WTC11 (cell line): ENCODE data around the gene SLC39A2.

ENCODE experiments used
- CREB1 ChIP-seq: sonication (generic); formaldehyde crosslinking; IDR thresholded peaks from 2 replicates; pipeline ENCODE4 v1.8.0; 2023; ENCODE audit warnings: mild to moderate bottlenecking, missing genetic modification reagents
- CTCF ChIP-seq: fragments of 200-600 bp; IDR thresholded peaks from 2 replicates; pipeline ENCODE4 v1.8.0; 2022; ENCODE audit warnings: antibody characterized with exemption
- HMGXB4 ChIP-seq: sonication (generic); formaldehyde crosslinking; IDR thresholded peaks from 2 replicates; pipeline ENCODE4 v1.8.1; 2023; ENCODE audit warnings: mild to moderate bottlenecking, moderate library complexity, missing genetic modification reagents
- JUN ChIP-seq: sonication (generic); formaldehyde crosslinking; IDR thresholded peaks from 2 replicates; pipeline ENCODE4 v1.8.0; 2023; ENCODE audit warnings: mild to moderate bottlenecking, missing genetic modification reagents
- NFATC4 ChIP-seq: fragments of 250-450 bp; sonication (Bioruptor Pico); IDR thresholded peaks from 2 replicates; pipeline ENCODE4 v1.9.0; 2021; ENCODE audit warnings: mild to moderate bottlenecking
- ZNF138 ChIP-seq: sonication (generic); formaldehyde crosslinking; conservative IDR thresholded peaks from 2 replicates; pipeline ENCODE4 v1.8.1; 2022; ENCODE audit warnings: mild to moderate bottlenecking, moderate library complexity, missing genetic modification reagents

- TF ChIP-seq NFATC4 (CRISPR knock-in tag) (no peak), HMGXB4 (CRISPR knock-in tag) (no peak), CTCF (no peak), JUN (CRISPR knock-in tag) (no peak), CREB1 (CRISPR knock-in tag) (no peak), ZNF138 (CRISPR knock-in tag) (no peak)
These were observed 42.6 kb upstream of the SLC39A2 start for GRCh38 chr14:20956376-20956976.
